Stimulated activated CD8-positive, alpha-beta memory T cell treated with anti-CD3 and anti-CD28 coated beads, Interleukin-15, amount 100 ng/mL, for 1 hour (primary cell): ENCODE data around the gene CDH13.

ENCODE experiments used
- DNase-seq: peaks from one replicate; pipeline ENCODE4 v3.0.0-alpha.2; 2020; ENCODE audit warnings: low read depth

Gene CDH13

GRCh38 chr16:82750068-82750467, 123.3 kb downstream of the CDH13 start:
- DNase-seq = no peak

GRCh38 chr16:82751020-82751419, 124.3 kb downstream of the CDH13 start:
- DNase-seq = no peak

- DNase-seq = no peak
Measured at GRCh38 chr16:82752172-82752571, 125.4 kb downstream of the CDH13 start.

- DNase-seq = no peak
Measured at GRCh38 chr16:82753821-82754220, 127.1 kb downstream of the CDH13 start.

DNA sequence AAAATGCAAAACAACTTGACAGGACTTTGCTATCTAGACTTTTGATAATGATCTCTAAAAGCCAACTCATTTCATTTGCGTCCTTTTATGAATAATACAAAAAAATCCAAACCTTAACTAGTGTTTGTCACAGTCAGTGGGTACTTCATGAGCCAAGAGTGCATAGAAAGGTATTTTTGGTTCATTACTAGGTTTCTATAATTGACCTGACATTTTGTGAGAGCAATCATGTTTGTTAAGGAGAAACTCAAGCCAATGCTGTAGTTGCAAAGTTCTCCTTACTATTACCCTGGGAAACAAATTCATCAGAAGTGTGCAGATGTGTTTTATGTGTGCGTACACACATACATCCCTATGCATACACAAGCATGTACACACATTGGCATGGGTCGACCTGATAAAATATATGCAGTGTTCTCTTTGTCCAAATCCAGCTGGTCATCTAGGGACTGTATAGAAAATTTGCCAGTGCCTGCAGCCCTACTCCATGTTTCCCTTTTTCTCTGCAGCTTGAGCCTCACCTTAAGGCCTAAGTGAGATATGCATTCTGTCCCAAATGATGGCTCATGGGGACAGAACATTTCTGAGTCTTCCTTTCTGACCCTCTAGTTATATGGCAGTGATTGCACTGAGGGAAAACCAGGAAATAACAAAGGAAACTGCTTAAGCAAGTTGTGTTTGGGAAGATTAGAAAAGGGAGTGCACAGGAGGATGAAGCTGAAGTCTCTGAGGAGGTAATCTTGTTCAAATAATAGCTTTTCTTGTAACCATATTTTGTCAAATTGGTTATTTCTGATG, 128.1 kb downstream of the CDH13 start:
- DNase-seq = no peak

DNA sequence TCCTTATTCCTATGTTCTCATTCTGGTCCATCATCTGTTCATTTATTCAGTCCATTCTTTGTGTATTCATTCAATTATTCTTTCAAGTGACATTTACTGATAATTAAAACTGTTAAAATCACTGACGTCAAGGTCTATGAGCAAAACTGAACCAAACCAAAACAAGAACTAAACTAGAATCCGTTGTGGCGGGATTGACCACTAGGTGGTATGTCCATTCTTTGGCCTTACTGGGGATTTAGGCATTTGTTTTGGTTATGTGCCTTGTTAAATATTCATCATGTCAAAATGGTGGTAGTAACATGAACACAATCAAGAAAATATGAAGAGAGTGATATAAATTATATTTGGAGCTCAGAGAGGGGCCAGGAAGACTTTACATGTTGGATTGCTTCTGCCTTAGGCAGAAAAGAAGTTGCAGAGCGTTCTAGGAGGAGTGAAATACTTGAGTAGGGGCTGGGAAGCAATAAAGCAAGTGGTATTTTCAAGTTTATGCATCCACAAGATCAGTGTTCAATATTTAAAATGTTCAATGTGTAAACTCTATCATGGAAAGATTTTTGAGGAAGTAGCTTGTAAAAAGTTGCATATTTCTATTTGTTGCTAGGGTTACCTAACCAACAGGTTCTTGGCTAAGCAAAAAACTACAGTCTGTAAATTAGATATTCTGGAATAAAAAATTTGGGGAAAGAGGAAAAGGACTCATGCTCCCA, 129.0 kb downstream of the CDH13 start:
- DNase-seq = no peak

- DNase-seq = no peak
Measured at GRCh38 chr16:82756283-82756599, 129.5 kb downstream of the CDH13 start.

GRCh38 chr16:82758406-82758805, 131.6 kb downstream of the CDH13 start:
- DNase-seq = no peak

DNA sequence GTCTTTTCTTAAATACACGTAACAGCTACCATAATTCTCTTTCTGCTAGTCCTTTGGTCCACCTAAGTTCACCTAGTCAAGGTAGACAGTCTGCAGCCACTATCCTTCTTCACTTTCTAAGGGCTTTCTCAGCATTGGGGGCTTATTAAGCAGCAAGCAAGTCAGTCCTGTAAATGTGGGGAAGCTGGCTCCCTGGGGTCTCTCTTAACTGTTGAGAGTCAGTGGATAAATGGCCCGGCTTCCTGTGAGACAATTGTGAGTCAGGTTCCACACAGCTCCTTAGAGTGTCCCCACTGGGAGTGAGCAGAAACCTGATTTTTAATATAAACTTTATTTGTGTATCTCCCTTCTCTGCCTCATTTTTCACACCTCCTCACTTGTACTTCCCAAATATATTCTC, 132.1 kb downstream of the CDH13 start:
- DNase-seq = no peak

GRCh38 chr16:82761236-82761635, 134.5 kb downstream of the CDH13 start:
- DNase-seq = no peak

- no peak for DNase-seq
Measured at GRCh38 chr16:82761858-82762257, 135.1 kb downstream of the CDH13 start.

- DNase-seq = no peak
Measured at GRCh38 chr16:82763371-82763770, 136.6 kb downstream of the CDH13 start.

DNA sequence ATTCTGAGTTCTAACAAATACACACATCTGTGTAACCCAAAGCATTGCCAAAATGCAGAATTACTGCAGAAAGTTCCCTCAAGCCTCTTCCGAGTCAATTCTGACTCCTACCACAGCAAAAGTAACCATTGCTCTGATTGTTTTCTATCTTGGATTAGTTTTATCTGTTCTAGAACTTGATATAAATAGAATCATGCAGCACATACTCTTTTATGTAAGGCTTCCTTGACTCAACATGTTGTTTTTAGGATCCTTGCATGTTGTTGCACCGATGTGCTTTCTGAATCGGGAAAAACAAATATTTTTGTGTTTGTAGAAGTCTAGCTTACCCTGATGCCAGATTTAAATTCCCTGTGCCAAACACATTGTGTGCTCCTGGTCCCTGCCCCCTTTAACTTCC, 140.4 kb downstream of the CDH13 start:
- DNase-seq = no peak

- no peak for DNase-seq
Measured at GRCh38 chr16:82767808-82768207, 141.0 kb downstream of the CDH13 start.

DNA sequence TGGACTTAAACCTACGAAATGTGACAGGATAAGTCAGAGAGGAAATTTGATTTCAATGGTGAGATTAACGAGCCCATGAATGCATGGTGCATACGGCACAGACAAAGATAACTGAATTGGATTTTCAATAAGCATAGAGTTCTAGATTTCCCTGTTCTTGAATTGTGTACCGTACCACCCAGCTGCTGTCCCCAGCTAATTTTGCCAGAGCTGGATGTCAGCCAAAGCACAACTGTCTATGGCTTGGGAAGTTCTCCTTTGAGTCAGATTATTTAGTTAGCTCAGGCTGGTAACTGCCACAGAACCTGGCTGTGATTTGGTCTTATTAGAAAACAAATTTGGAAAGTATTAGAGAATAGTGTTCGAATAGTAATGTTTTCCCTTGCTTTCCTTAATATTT, 143.1 kb downstream of the CDH13 start:
- DNase-seq = no peak

DNA sequence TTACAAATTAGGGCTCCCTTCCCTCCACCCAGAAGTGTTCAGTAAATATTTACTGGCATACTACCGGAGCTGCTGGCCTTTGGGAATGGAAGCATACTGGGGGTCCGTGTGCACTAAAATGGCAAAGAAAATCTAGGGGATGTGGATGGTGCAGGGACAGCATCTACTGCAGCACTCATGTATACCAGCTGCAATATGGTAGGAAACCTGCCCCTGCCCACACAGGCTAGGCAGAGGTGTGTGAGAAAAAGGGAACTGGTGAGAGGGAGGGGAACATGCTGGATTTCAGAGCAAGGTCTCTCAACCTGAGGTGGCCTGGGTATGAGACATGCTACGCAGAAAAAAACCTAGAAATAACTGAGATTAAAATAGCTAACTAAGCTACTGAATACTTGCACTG, 145.4 kb downstream of the CDH13 start:
- DNase-seq = no peak

GRCh38 chr16:82773018-82773417, 146.2 kb downstream of the CDH13 start:
- DNase-seq = no peak

GRCh38 chr16:82776470-82777146, 149.8 kb downstream of the CDH13 start:
- DNase-seq = no peak

GRCh38 chr16:82782715-82783251, 156.0 kb downstream of the CDH13 start:
- no peak for DNase-seq

GRCh38 chr16:82783933-82784572, 157.3 kb downstream of the CDH13 start:
- no peak for DNase-seq

GRCh38 chr16:82784573-82784968, 157.8 kb downstream of the CDH13 start:
- no peak for DNase-seq

GRCh38 chr16:82788225-82788624, 161.5 kb downstream of the CDH13 start:
- no peak for DNase-seq
